ENCODE measurements around the gene ASIC4. TPM values are rescaled to one million over a fixed set of nuclear protein-coding genes. Genes with fewer than 3 reads are reported as not detected.

The ASIC4 gene
- total RNA-seq, 2 donors from 2014 or later: 0.13 TPM; not detected in 1

- ATAC-seq (peak; percentile 57), DNase-seq (peak in 1 of 3 donors; percentile 49)
- H3K9me3 ChIP-seq (ENCODE audit: control insufficient read depth, low read length, poor library complexity, severe bottlenecking): no peaks in the 10 kb centered on the region
- Mint-ChIP-seq H3K4me3 (peak overlapping the region; percentile 92), H3K36me3 (ENCODE audit: low read depth) (no peaks in the 10 kb centered on the region), H3K4me1 (peaks cover 18% of the 10 kb centered on the region), H3K27ac (peak overlapping the region; percentile 60), H3K27me3 (peaks cover 1% of the 10 kb centered on the region)
These were observed 28.8 kb downstream of the ASIC4 start for GRCh38 chr2:219542931-219543595.

- Mint-ChIP-seq H3K4me1 (peaks cover 21% of the 10 kb centered on the region), H3K27ac (peak within 1 kb of the TSS; percentile 85), H3K4me3 (peak within 1 kb of the TSS; percentile 92), H3K27me3 (peaks cover 8% of the 10 kb centered on the region), H3K36me3 (ENCODE audit: low read depth) (no peaks in the 10 kb centered on the region)
- peak; percentile 77 for ATAC-seq
- DNase-seq: peak; percentile 79 to 89 (median 82)
- H3K9me3 ChIP-seq (ENCODE audit: control insufficient read depth, low read length, poor library complexity, severe bottlenecking): no peaks in the 10 kb centered on the region
These were observed 29.5 kb downstream of the ASIC4 start, which contains the start of the genes CHPF and TMEM198 for GRCh38 chr2:219543596-219544358. Gene CHPF, minus strand, starts transcription at chr2:219543809. Its CDS starts 271 bp downstream, at chr2:219543538. Gene TMEM198, plus strand, starts transcription at chr2:219544028. Its CDS starts 700 bp downstream, at chr2:219544728.

GRCh38 chr2:219544567-219544966, 30.3 kb downstream of the ASIC4 start:
- Mint-ChIP-seq H3K4me3 (peak overlapping the region; percentile 92), H3K36me3 (ENCODE audit: low read depth) (no peaks in the 10 kb centered on the region), H3K4me1 (peaks cover 21% of the 10 kb centered on the region), H3K27ac (peak overlapping the region; percentile 85), H3K27me3 (peaks cover 16% of the 10 kb centered on the region)
- ATAC-seq (no peak), DNase-seq (no peak)
- H3K9me3 ChIP-seq (ENCODE audit: control insufficient read depth, low read length, poor library complexity, severe bottlenecking): no peaks in the 10 kb centered on the region

- H3K4me3 Mint-ChIP-seq: peak overlapping the region; percentile 92
- no peaks in the 10 kb centered on the region for H3K36me3 Mint-ChIP-seq (ENCODE audit: low read depth)
- peaks cover 18% of the 10 kb centered on the region for H3K27me3 Mint-ChIP-seq
- H3K27ac Mint-ChIP-seq: peak overlapping the region; percentile 85
- no peak for ATAC-seq
- no peaks in the 10 kb centered on the region for H3K9me3 ChIP-seq (ENCODE audit: control insufficient read depth, low read length, poor library complexity, severe bottlenecking)
- no peak for DNase-seq
- peaks cover 21% of the 10 kb centered on the region for H3K4me1 Mint-ChIP-seq
These were observed 31.1 kb downstream of the ASIC4 start for GRCh38 chr2:219545295-219545942.

GRCh38 chr2:219545943-219546352, 31.7 kb downstream of the ASIC4 start:
- no peak for DNase-seq
- ATAC-seq: no peak
- Mint-ChIP-seq H3K36me3 (ENCODE audit: low read depth) (no peaks in the 10 kb centered on the region), H3K27me3 (peaks cover 23% of the 10 kb centered on the region), H3K4me1 (peaks cover 23% of the 10 kb centered on the region), H3K4me3 (no peak overlapping the region), H3K27ac (no peak overlapping the region)
- no peaks in the 10 kb centered on the region for H3K9me3 ChIP-seq (ENCODE audit: control insufficient read depth, low read length, poor library complexity, severe bottlenecking)

GRCh38 chr2:219547621-219548020, 33.3 kb downstream of the ASIC4 start:
- no peak for DNase-seq
- Mint-ChIP-seq H3K4me1 (peaks cover 20% of the 10 kb centered on the region), H3K36me3 (ENCODE audit: low read depth) (no peaks in the 10 kb centered on the region), H3K27ac (no peak overlapping the region), H3K4me3 (no peak overlapping the region), H3K27me3 (peaks cover 31% of the 10 kb centered on the region)
- no peaks in the 10 kb centered on the region for H3K9me3 ChIP-seq (ENCODE audit: control insufficient read depth, low read length, poor library complexity, severe bottlenecking)
- ATAC-seq: no peak

- no peak overlapping the region for H3K27ac Mint-ChIP-seq
- no peak overlapping the region for H3K4me3 Mint-ChIP-seq
- peaks cover 39% of the 10 kb centered on the region for H3K27me3 Mint-ChIP-seq
These were observed 34.7 kb downstream of the ASIC4 start for GRCh38 chr2:219548990-219549389.

GRCh38 chr2:219549619-219550018, 35.3 kb downstream of the ASIC4 start:
- H3K9me3 ChIP-seq (ENCODE audit: control insufficient read depth, low read length, poor library complexity, severe bottlenecking): no peaks in the 10 kb centered on the region
- Mint-ChIP-seq H3K4me3 (no peak overlapping the region), H3K27me3 (peaks cover 45% of the 10 kb centered on the region), H3K4me1 (peaks cover 13% of the 10 kb centered on the region), H3K36me3 (ENCODE audit: low read depth) (no peaks in the 10 kb centered on the region), H3K27ac (no peak overlapping the region)
- ATAC-seq: no peak
- DNase-seq: no peak

More at GRCh38 chr2:219548990-219549389, 34.7 kb downstream of the ASIC4 start:
- ATAC-seq: no peak
- Mint-ChIP-seq H3K4me1 (peaks cover 17% of the 10 kb centered on the region), H3K36me3 (ENCODE audit: low read depth) (no peaks in the 10 kb centered on the region)
- H3K9me3 ChIP-seq (ENCODE audit: control insufficient read depth, low read length, poor library complexity, severe bottlenecking): no peaks in the 10 kb centered on the region
- DNase-seq: no peak

GRCh38 chr2:219551441-219552381, 37.4 kb downstream of the ASIC4 start:
- Mint-ChIP-seq H3K4me3 (peak overlapping the region; percentile 90), H3K4me1 (peaks cover 9% of the 10 kb centered on the region), H3K27ac (no peak overlapping the region), H3K27me3 (peaks cover 55% of the 10 kb centered on the region), H3K36me3 (ENCODE audit: low read depth) (no peaks in the 10 kb centered on the region)
- ATAC-seq (peak; percentile 10), DNase-seq (no peak)
- no peaks in the 10 kb centered on the region for H3K9me3 ChIP-seq (ENCODE audit: control insufficient read depth, low read length, poor library complexity, severe bottlenecking)

- Mint-ChIP-seq H3K4me1 (peaks cover 9% of the 10 kb centered on the region), H3K27ac (no peak overlapping the region), H3K27me3 (peaks cover 57% of the 10 kb centered on the region), H3K36me3 (ENCODE audit: low read depth) (no peaks in the 10 kb centered on the region), H3K4me3 (peak overlapping the region; percentile 90)
- peak; percentile 68 to 77 (median 71) for DNase-seq
- H3K9me3 ChIP-seq (ENCODE audit: control insufficient read depth, low read length, poor library complexity, severe bottlenecking): no peaks in the 10 kb centered on the region
- peak; percentile 97 for ATAC-seq
These were observed 38.3 kb downstream of the ASIC4 start for GRCh38 chr2:219552382-219553167.

GRCh38 chr2:219553168-219553417, 38.8 kb downstream of the ASIC4 start:
- peaks cover 56% of the 10 kb centered on the region for H3K27me3 Mint-ChIP-seq
- peaks cover 9% of the 10 kb centered on the region for H3K4me1 Mint-ChIP-seq
- ATAC-seq: no peak
- no peaks in the 10 kb centered on the region for H3K9me3 ChIP-seq (ENCODE audit: control insufficient read depth, low read length, poor library complexity, severe bottlenecking)
- no peaks in the 10 kb centered on the region for H3K36me3 Mint-ChIP-seq (ENCODE audit: low read depth)
- DNase-seq: no peak
- H3K27ac Mint-ChIP-seq: no peak overlapping the region
- peak overlapping the region; percentile 12 for H3K4me3 Mint-ChIP-seq

GRCh38 chr2:219553463-219553963, 39.2 kb downstream of the ASIC4 start:
- DNase-seq (no peak), ATAC-seq (no peak)
- peaks cover 6% of the 10 kb centered on the region for H3K4me1 Mint-ChIP-seq
- peaks cover 56% of the 10 kb centered on the region for H3K27me3 Mint-ChIP-seq
- no peaks in the 10 kb centered on the region for H3K36me3 Mint-ChIP-seq (ENCODE audit: low read depth)
- H3K9me3 ChIP-seq (ENCODE audit: control insufficient read depth, low read length, poor library complexity, severe bottlenecking): no peaks in the 10 kb centered on the region
- H3K4me3 Mint-ChIP-seq: peak overlapping the region; percentile 12
- peak overlapping the region; percentile 3 for H3K27ac Mint-ChIP-seq

Data from T-helper 17 cell (primary cell).